HEK293 (cell line): ENCODE measurements around the gene GPR18.

Source experiments
- TF ChIP-seq, protein P1 (sequence below): fragments of 450-650 bp; formaldehyde crosslinking; IDR thresholded peaks from 2 replicates; pipeline ENCODE4 v1.5.1; 2016; ENCODE audit warnings: missing biosample characterization, missing genetic modification characterization
- TF ChIP-seq, protein P2 (sequence below): fragments of 450-650 bp; formaldehyde crosslinking; IDR thresholded peaks from 2 replicates; pipeline ENCODE4 v1.5.1; 2016; ENCODE audit warnings: missing biosample characterization, missing genetic modification characterization

DNA sequence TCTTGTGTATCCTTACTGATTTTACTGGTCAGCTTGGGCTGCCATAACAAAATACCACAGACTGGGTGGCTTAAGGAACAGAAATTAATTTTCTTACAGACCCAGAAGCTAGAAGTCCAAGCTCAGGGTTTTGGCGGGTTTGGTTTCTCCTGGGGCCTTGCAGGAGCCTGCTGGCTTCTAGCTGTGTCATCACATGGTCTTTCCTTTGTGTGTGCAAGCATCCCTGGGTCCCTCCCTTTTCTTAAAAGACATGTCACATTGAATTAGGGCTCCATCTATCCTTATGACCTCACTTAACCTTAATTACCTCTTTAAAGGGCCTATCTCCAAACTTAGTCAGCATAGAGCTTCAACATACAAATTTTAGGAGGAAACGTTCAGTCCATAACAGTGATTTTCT is 34.2 kb downstream of the GPR18 start:
- TF ChIP-seq, protein P1, sequence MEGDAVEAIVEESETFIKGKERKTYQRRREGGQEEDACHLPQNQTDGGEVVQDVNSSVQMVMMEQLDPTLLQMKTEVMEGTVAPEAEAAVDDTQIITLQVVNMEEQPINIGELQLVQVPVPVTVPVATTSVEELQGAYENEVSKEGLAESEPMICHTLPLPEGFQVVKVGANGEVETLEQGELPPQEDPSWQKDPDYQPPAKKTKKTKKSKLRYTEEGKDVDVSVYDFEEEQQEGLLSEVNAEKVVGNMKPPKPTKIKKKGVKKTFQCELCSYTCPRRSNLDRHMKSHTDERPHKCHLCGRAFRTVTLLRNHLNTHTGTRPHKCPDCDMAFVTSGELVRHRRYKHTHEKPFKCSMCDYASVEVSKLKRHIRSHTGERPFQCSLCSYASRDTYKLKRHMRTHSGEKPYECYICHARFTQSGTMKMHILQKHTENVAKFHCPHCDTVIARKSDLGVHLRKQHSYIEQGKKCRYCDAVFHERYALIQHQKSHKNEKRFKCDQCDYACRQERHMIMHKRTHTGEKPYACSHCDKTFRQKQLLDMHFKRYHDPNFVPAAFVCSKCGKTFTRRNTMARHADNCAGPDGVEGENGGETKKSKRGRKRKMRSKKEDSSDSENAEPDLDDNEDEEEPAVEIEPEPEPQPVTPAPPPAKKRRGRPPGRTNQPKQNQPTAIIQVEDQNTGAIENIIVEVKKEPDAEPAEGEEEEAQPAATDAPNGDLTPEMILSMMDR (tag by site-specific recombination), result no peak
- TF ChIP-seq, protein P2, sequence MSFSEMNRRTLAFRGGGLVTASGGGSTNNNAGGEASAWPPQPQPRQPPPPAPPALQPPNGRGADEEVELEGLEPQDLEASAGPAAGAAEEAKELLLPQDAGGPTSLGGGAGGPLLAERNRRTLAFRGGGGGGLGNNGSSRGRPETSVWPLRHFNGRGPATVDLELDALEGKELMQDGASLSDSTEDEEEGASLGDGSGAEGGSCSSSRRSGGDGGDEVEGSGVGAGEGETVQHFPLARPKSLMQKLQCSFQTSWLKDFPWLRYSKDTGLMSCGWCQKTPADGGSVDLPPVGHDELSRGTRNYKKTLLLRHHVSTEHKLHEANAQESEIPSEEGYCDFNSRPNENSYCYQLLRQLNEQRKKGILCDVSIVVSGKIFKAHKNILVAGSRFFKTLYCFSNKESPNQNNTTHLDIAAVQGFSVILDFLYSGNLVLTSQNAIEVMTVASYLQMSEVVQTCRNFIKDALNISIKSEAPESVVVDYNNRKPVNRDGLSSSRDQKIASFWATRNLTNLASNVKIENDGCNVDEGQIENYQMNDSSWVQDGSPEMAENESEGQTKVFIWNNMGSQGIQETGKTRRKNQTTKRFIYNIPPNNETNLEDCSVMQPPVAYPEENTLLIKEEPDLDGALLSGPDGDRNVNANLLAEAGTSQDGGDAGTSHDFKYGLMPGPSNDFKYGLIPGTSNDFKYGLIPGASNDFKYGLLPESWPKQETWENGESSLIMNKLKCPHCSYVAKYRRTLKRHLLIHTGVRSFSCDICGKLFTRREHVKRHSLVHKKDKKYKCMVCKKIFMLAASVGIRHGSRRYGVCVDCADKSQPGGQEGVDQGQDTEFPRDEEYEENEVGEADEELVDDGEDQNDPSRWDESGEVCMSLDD (tag by site-specific recombination), result no peak
